GM18505 (cell line): ENCODE results near the gene KDM2B.

ENCODE experiments used
- ATAC-seq: cut with Tn5 transposase; IDR thresholded peaks from one replicate; pipeline ENCODE4 v1.9.1; 2021; ENCODE audit not compliant: unreplicated experiment
- POLR2A ChIP-seq: IDR thresholded peaks from 4 replicates; pipeline ENCODE4 v1.6.1; 2011; ENCODE audit warnings: borderline replicate concordance; ENCODE audit not compliant: insufficient read depth, insufficient read length; ENCODE audit errors: extremely low read depth

KDM2B gene

GRCh38 chr12:121561009-121561395 is 19.8 kb downstream of the KDM2B start:
- no peak for TF ChIP-seq POLR2A
- ATAC-seq: no peak

- ATAC-seq: no peak
- TF ChIP-seq POLR2A: no peak
Measured at GRCh38 chr12:121560392-121561008, 20.3 kb downstream of the KDM2B start.

- no peak for TF ChIP-seq POLR2A
- no peak for ATAC-seq
Measured at GRCh38 chr12:121558956-121559355, 21.9 kb downstream of the KDM2B start.

- no peak for ATAC-seq
- TF ChIP-seq POLR2A: no peak
Measured at GRCh38 chr12:121550974-121551634, 29.7 kb downstream of the KDM2B start.

- ATAC-seq: no peak
- TF ChIP-seq POLR2A: no peak
Measured at GRCh38 chr12:121549075-121549474, 31.7 kb downstream of the KDM2B start.

- no peak for ATAC-seq
- TF ChIP-seq POLR2A: no peak
Measured at GRCh38 chr12:121545480-121545879, 35.3 kb downstream of the KDM2B start.

- no peak for ATAC-seq
- no peak for TF ChIP-seq POLR2A
Measured at GRCh38 chr12:121543786-121544185, 37.0 kb downstream of the KDM2B start.

- ATAC-seq: no peak
- TF ChIP-seq POLR2A: no peak
Measured at GRCh38 chr12:121539908-121540307, 40.9 kb downstream of the KDM2B start.

- no peak for TF ChIP-seq POLR2A
Measured at GRCh38 chr12:121538699-121539061, 42.1 kb downstream of the KDM2B start.

GRCh38 chr12:121537814-121538698 is 42.8 kb downstream of the KDM2B start:
- ATAC-seq: peak; percentile 23

More at GRCh38 chr12:121538699-121539061, 42.1 kb downstream of the KDM2B start:
- ATAC-seq: no peak

GRCh38 chr12:121536899-121537813 is 43.7 kb downstream of the KDM2B start:
- TF ChIP-seq POLR2A: peak; percentile 87
- peak; percentile 55 for ATAC-seq

More at GRCh38 chr12:121537814-121538698, 42.8 kb downstream of the KDM2B start:
- no peak for TF ChIP-seq POLR2A

GRCh38 chr12:121536054-121536898 is 44.5 kb downstream of the KDM2B start:
- peak; percentile 31 for TF ChIP-seq POLR2A
- ATAC-seq: peak; percentile 37
